ENCODE results near the gene RAB40A.
A peak's percentile ranks its signal among the peaks of the same experiment; 100 is the strongest.
"Not testable (repeated sequence)": the region's sequence is repeated elsewhere in the genome, so short reads cannot be mapped to it uniquely, and the experiment has no call there.

Gene RAB40A

GRCh38 chrX:103467887-103468286 lies 51.4 kb downstream of the RAB40A start:
- H3K9me3 ChIP-seq: no peaks in the 10 kb centered on the region
- TF ChIP-seq Cebpa-rat (IDR thresholded peaks at IDR 0.05): no peak
- no peak overlapping the region for H3K27ac ChIP-seq
- no peak overlapping the region for H3K4me2 ChIP-seq
- H3K4me1 ChIP-seq: no peaks in the 10 kb centered on the region
- no peaks in the 10 kb centered on the region for H4K20me1 ChIP-seq
- H3K27me3 ChIP-seq: no peaks in the 10 kb centered on the region
- no peak overlapping the region for H3K4me3 ChIP-seq
- H3K36me3 ChIP-seq: no peaks in the 10 kb centered on the region
- no peak overlapping the region for H3K9ac ChIP-seq

- no peak overlapping the region for H3K27ac ChIP-seq
- no peaks in the 10 kb centered on the region for H3K9me3 ChIP-seq
- no peaks in the 10 kb centered on the region for H3K27me3 ChIP-seq
- H3K4me1 ChIP-seq: no peaks in the 10 kb centered on the region
- H3K4me3 ChIP-seq: no peak overlapping the region
- no peaks in the 10 kb centered on the region for H4K20me1 ChIP-seq
- TF ChIP-seq Cebpa-rat (IDR thresholded peaks at IDR 0.05): no peak
- H3K9ac ChIP-seq: no peak overlapping the region
- no peaks in the 10 kb centered on the region for H3K36me3 ChIP-seq
- H3K4me2 ChIP-seq: no peak overlapping the region
These were observed 52.1 kb downstream of the RAB40A start for GRCh38 chrX:103467156-103467555.

- TF ChIP-seq Cebpa-rat (IDR thresholded peaks at IDR 0.05): no peak
- Histone ChIP-seq H3K36me3 (no peaks in the 10 kb centered on the region), H3K4me3 (no peak overlapping the region), H3K4me2 (peak overlapping the region; percentile 28; the same call in 1 of the 2 replicates), H3K9ac (no peak overlapping the region), H3K27ac (no peak overlapping the region), H3K27me3 (no peaks in the 10 kb centered on the region), H3K9me3 (0 out of 2 replicates have a peak, but pooled peaks cover 10% of the 10 kb centered on the region), H3K4me1 (no peaks in the 10 kb centered on the region), H4K20me1 (no peaks in the 10 kb centered on the region)
These were observed 54.5 kb downstream of the RAB40A start for GRCh38 chrX:103464774-103465117.

- H4K20me1 ChIP-seq: no peaks in the 10 kb centered on the region
- H3K4me2 ChIP-seq: peak overlapping the region; percentile 28; the same call in 1 of the 2 replicates
- H3K27ac ChIP-seq: no peak overlapping the region
- H3K4me3 ChIP-seq: no peak overlapping the region
- no peak overlapping the region for H3K9ac ChIP-seq
- H3K9me3 ChIP-seq: 0 out of 2 replicates have a peak, but pooled peaks cover 10% of the 10 kb centered on the region
- H3K36me3 ChIP-seq: no peaks in the 10 kb centered on the region
- no peaks in the 10 kb centered on the region for H3K27me3 ChIP-seq
- H3K4me1 ChIP-seq: no peaks in the 10 kb centered on the region
- no peak for TF ChIP-seq Cebpa-rat (IDR thresholded peaks at IDR 0.05)
These were observed 55.1 kb downstream of the RAB40A start for GRCh38 chrX:103464072-103464773.

GRCh38 chrX:103461156-103461555 lies 58.1 kb downstream of the RAB40A start:
- no peak for TF ChIP-seq Cebpa-rat (IDR thresholded peaks at IDR 0.05)
- H3K4me1 ChIP-seq: no peaks in the 10 kb centered on the region
- 0 out of 2 replicates have a peak, but pooled peaks cover 10% of the 10 kb centered on the region for H3K9me3 ChIP-seq
- no peaks in the 10 kb centered on the region for H3K27me3 ChIP-seq
- H3K36me3 ChIP-seq: no peaks in the 10 kb centered on the region
- H3K4me3 ChIP-seq: no peak overlapping the region
- H3K27ac ChIP-seq: no peak overlapping the region
- H3K4me2 ChIP-seq: no peak overlapping the region
- no peaks in the 10 kb centered on the region for H4K20me1 ChIP-seq
- H3K9ac ChIP-seq: no peak overlapping the region

- not testable (repeated sequence) for H3K4me1 ChIP-seq, H4K20me1 ChIP-seq, H3K27me3 ChIP-seq, H3K4me3 ChIP-seq, H3K4me2 ChIP-seq, H3K27ac ChIP-seq, H3K36me3 ChIP-seq, H3K9ac ChIP-seq, H3K9me3 ChIP-seq
These were observed 59.1 kb downstream of the RAB40A start for GRCh38 chrX:103460001-103460755.

- no peak for TF ChIP-seq Cebpa-rat (IDR thresholded peaks at IDR 0.05)
- no peak overlapping the region for H3K4me3 ChIP-seq
- no peak overlapping the region for H3K27ac ChIP-seq
- no peaks in the 10 kb centered on the region for H3K36me3 ChIP-seq
- no peaks in the 10 kb centered on the region for H4K20me1 ChIP-seq
- H3K9ac ChIP-seq: no peak overlapping the region
- H3K4me1 ChIP-seq: no peaks in the 10 kb centered on the region
- no peak overlapping the region for H3K4me2 ChIP-seq
- no peaks in the 10 kb centered on the region for H3K27me3 ChIP-seq
- peaks cover 4% of the 10 kb centered on the region for H3K9me3 ChIP-seq
These were observed 65.6 kb downstream of the RAB40A start for GRCh38 chrX:103453655-103454054.
